Measurements from ENCODE around the gene RNF146.
"Not testable (repeated sequence)": the region's sequence is repeated elsewhere in the genome, so short reads cannot be mapped to it uniquely, and the experiment has no call there.

Gene RNF146

GRCh38 chr6:127266178-127266891 is at the start of gene RNF146:
Gene RNF146 (plus strand): TSS chr6:127266864. CDS start chr6:127280339, 13,475 bp downstream.
- H3K4me3 ChIP-seq (ENCODE audit: low read depth, low read length): peak within 1 kb of the TSS; percentile 68
- peak; percentile 71 for TF ChIP-seq CTCF (IDR thresholded peaks at IDR 0.05; ENCODE audit: insufficient read depth, low read depth, low read length, missing control alignments)
- peak; percentile 84 for DNase-seq (ENCODE audit: low read depth)

GRCh38 chr6:127219869-127220268 is 46.8 kb upstream of the RNF146 start:
- no peak overlapping the region for H3K4me3 ChIP-seq (ENCODE audit: low read depth, low read length)
- no peak for DNase-seq (ENCODE audit: low read depth)
- no peak for TF ChIP-seq CTCF (IDR thresholded peaks at IDR 0.05; ENCODE audit: insufficient read depth, low read depth, low read length, missing control alignments)

- no peak overlapping the region for H3K4me3 ChIP-seq (ENCODE audit: low read depth, low read length)
- DNase-seq (ENCODE audit: low read depth): no peak
- no peak for TF ChIP-seq CTCF (IDR thresholded peaks at IDR 0.05; ENCODE audit: insufficient read depth, low read depth, low read length, missing control alignments)
Observed at GRCh38 chr6:127221201-127221600, 45.5 kb upstream of the RNF146 start.

- no peak overlapping the region for H3K4me3 ChIP-seq (ENCODE audit: low read depth, low read length)
- no peak for DNase-seq (ENCODE audit: low read depth)
- no peak for TF ChIP-seq CTCF (IDR thresholded peaks at IDR 0.05; ENCODE audit: insufficient read depth, low read depth, low read length, missing control alignments)
Observed at GRCh38 chr6:127222418-127222817, 44.2 kb upstream of the RNF146 start.

GRCh38 chr6:127225497-127225896 is 41.2 kb upstream of the RNF146 start:
- H3K4me3 ChIP-seq (ENCODE audit: low read depth, low read length): no peak overlapping the region
- TF ChIP-seq CTCF (IDR thresholded peaks at IDR 0.05; ENCODE audit: insufficient read depth, low read depth, low read length, missing control alignments): no peak
- no peak for DNase-seq (ENCODE audit: low read depth)

GRCh38 chr6:127233819-127234218 is 32.8 kb upstream of the RNF146 start:
- not testable (repeated sequence) for H3K4me3 ChIP-seq (ENCODE audit: low read depth, low read length); DNase-seq (ENCODE audit: low read depth)

- TF ChIP-seq CTCF (IDR thresholded peaks at IDR 0.05; ENCODE audit: insufficient read depth, low read depth, low read length, missing control alignments): no peak
- no peak overlapping the region for H3K4me3 ChIP-seq (ENCODE audit: low read depth, low read length)
- DNase-seq (ENCODE audit: low read depth): no peak
Observed at GRCh38 chr6:127243501-127243900, 23.2 kb upstream of the RNF146 start.
